ENCODE results near the gene PIANP.

DNA sequence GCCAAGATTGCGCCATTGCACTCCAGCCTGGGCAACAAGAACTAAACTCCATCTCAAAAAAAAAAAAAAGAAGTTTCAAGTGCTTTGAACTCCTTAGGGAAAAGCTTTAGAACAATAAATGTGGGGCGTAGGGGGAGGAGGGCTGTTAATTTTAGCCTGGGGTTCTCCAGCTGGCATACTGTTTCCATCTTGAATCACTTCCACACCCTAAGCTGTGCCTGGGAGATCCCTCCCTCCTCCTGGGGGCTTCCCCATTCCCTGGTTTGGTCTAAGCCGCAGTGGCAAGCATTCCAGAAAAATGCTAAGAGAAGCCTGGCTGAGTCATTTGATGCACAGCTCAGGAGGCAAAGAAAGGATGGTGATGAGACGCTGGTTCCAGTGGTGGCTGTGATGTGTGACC is 9.1 kb downstream of the PIANP start:
- TF ChIP-seq, protein P1, sequence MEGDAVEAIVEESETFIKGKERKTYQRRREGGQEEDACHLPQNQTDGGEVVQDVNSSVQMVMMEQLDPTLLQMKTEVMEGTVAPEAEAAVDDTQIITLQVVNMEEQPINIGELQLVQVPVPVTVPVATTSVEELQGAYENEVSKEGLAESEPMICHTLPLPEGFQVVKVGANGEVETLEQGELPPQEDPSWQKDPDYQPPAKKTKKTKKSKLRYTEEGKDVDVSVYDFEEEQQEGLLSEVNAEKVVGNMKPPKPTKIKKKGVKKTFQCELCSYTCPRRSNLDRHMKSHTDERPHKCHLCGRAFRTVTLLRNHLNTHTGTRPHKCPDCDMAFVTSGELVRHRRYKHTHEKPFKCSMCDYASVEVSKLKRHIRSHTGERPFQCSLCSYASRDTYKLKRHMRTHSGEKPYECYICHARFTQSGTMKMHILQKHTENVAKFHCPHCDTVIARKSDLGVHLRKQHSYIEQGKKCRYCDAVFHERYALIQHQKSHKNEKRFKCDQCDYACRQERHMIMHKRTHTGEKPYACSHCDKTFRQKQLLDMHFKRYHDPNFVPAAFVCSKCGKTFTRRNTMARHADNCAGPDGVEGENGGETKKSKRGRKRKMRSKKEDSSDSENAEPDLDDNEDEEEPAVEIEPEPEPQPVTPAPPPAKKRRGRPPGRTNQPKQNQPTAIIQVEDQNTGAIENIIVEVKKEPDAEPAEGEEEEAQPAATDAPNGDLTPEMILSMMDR (IDR thresholded peaks at IDR 0.05) = no peak
- TF ChIP-seq EP300 (IDR thresholded peaks at IDR 0.05) (no peak), POLR2A (IDR thresholded peaks at IDR 0.05) (no peak)
